ENCODE results near the gene FATE1.
"Not testable (repeated sequence)": the region's sequence is repeated elsewhere in the genome, so short reads cannot be mapped to it uniquely, and the experiment has no call there.

Gene FATE1, protein sequence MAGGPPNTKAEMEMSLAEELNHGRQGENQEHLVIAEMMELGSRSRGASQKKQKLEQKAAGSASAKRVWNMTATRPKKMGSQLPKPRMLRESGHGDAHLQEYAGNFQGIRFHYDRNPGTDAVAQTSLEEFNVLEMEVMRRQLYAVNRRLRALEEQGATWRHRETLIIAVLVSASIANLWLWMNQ

DNA sequence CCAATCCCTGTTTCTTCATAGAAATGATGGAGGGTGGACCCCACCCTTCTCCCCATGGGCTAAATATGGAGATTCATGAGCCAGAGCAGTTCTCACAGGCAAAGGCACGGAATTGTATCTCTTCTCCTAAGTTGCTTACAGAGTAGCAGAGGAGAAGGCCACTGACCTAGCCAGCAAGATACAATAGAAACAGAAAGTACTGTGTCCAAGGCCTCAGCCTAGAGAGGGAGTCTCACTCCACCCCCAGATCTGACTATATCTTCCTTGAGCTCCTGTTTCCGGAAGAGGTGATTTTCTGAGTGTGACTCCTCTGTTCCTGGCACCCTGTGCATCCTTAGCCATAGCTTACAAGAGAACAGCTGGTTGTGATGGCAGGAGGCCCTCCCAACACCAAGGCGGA lies at the start of gene FATE1:
Gene FATE1, plus strand, starts transcription at position 284 of the 400 bp plus-strand sequence. Its CDS starts 85 bp downstream, at position 369.
- no peak for DNase-seq

DNA sequence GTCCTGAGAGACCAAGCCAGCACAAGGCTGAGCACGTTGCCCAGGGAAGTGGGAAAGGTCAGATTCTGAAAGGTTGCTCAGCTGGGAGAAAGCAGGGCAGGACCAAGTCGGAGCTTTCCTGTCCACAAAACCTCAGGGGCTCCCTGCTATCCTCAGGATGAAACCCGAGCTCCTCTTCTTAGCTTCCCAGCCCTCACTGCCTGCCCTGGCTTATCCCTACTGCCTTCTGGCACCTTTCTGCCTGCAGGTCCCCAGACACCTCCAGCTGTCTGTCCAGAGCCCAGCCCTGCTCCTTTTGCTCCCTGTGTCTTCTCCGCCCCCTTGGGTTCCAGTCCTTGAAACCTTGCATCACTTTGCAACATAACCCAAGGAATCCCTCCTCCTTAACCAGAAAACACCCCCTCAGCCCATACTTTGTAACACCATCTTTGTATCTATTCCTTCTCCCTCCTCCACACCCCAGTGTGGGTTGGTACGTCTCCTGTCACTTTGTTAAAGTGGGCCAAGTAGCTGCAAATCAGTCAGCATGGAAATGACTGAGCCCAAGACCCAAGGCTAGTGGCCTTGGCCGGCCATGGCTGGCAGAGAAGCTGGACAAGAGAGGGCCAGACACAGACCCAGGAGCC lies 40.6 kb upstream of the FATE1 start:
- DNase-seq: no peak

DNA sequence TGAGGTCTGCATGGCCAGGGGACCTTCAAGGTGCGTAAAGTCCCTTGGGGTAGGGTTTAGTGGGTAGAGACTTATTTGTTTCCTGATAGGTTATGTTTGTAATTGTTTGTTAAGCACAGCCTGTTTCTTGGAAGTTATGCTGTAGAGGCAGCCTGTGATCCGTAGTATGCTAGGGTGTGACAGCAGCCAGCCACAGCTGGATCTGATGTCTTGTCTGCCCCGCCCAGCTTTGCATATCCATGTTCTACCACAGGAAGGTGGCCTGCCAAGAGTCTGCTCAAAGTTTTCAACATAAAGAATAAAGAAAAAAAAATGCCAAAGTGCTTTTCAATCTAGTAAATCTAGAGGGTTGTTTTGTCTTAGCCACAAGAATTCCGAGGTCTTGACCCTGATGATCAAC lies 39.6 kb upstream of the FATE1 start:
- no peak for DNase-seq

DNA sequence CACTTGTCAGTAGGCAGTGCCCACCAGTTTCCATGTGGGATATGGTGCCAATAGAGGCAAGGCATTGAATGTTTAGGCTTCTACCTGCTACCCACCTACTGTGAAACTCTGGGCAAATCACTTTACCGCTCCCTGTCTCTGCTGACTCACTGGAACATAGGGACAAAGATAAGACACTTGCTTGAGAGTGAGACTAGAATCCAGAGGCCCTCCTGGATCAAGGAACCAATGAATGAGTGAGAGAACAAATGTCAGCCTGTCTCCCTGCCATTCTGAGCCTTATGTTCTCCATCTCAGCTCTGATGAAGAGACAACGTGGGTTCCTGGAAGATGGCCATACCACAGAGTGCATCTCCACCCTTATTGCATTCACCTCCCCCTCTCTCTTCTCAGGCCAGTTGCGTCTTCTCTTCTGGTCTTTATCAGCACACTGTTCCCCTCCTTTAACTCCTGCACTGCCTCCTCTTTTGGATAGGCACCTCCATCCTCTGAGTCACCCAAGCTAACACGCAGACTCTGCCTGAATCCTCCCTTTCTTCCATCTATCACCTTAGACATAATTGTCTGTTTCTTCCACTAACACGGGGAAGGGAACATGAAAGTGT lies 35.9 kb upstream of the FATE1 start:
- no peak for DNase-seq

DNA sequence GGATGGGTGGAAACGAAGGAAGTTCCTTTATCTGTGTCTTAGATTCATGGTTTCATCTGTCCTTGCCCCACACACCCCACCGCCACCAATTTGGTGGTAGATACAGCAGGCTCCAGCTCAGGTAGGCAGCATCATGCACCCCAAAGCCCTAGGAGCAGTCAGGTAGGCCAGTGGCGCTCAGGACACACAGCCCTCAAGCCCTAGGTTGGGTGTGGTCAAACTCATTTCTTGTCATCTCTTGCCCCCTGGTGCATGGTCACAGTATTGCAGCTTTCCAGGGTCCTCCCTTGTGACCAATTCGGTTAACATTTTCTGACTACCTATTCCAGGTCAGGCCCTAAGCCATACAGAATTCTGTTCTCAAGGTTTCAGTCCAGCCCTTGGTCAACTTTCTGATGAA lies 35.0 kb upstream of the FATE1 start:
- DNase-seq: no peak

DNA sequence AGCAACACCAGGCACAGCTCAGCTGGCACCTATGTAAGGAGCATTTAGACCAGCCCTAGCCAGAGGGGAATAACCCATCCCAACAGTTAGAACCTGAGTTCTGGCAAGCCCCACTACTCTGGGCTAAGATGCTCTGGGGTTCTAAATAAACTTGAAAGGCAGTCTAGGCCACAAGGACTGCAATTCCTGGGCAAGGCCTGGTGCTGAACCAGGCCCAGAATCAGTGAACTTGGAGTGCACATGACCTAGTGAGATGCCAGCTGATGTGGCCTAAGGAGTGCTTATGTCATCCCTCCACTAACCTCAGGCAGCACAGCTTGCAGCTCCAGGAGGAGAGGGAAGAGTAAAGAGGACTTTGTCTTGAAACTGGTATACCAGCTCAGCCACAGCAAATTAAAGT lies 28.2 kb upstream of the FATE1 start:
- DNase-seq: no peak

DNA sequence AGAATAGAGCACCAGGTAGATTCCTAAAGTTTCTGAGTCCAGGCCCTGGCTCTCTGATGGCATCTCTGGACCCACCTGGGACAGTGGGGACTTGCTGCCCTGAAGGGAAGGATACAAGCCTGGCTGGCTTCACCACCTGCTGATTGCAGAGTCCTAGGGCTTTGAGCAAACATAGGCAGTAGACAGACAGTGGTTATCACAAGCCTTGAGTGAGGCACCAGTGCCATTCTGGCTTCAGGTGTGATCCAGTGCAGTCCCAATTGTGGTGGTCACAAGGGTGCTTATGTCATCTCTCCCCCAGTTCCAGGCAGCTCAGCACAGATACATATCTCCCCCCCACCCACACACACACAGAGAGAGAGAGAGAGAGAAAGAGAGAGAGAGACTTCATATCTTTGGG lies 27.1 kb upstream of the FATE1 start:
- DNase-seq: no peak

DNA sequence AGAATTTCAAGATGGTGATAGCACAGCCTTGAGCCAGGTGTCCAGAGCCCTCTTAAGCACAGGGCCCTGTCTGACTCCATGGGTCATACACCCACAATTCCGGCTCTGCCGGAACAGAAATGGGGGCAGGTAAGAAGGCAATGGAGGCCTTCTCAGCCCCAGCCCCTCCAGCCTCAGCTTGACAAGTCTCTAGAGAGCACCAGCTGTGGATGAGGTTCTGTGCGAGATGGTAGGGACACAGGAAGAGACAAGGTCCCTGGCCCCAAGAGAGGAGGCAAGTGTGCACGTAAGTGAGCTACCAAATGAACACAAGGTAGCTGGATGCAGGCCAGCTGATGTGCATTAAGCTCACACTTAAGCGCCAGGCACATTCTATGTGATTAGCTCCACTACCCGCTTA lies 23.0 kb upstream of the FATE1 start:
- no peak for DNase-seq

DNA sequence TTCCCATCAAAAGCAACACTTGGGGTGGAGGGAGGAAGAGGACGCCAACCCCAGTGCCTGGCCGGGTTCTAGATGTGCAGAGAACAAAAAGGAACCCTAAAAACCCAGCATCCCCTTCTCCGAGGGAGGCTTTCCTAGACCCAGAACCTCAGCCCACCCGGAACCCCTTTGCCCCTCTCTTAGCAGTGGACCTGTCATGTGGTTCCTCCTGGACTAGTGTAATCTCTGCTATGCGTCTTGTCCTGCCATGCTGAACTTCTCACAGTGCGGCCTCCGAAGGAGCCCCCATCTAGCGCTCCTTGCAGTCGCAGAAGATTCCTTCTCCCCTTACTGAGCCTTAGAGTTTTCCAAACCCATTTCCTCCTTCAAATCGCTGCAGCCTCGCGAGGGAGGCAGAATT lies 21.7 kb upstream of the FATE1 start:
- no peak for DNase-seq

DNA sequence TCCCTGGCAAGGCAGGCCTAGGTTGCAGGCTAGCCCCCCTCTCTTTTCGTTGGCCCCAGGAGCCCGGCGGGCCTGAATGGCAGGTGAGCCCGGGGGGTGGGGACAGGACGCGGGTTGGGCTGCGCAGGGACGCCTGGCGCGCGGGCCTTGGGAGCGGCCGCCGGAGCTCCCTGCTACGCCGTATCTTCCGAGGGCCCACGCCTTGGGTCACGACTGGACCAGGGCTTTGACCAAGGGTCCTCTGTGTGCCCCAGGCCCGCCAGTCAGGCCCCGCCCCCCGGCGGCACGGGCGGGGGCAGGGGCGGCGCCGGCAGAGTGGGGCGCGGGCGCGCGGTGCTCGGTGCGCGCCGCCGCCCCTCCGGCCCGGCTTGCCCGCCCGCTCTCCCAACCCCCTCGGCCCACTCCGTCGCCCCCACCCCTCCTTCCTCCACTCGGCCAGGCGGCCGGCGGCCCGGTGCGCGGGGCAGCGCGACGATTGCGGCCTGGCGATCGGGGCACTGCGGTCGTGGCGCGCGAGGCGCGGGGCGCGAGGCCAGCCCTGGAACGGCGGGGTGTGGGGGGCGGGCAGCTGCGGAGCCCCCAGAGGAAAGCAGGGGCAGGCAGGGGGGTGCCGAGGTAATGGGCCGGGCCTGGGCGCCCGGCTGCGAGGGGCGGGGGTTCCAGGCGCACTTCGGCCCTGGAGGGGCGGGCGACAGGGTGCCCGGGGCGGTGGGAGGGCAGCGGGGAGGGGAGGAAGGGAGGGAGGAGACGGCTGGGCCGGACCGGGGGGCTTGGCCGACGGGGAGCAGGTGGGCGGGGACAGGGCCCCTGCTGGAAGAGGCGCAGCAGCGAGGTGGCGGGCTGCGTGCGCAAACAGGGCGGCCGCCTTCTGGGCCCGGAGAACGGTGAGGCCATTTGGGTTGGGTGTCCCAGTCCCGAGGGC lies 20.9 kb upstream of the FATE1 start, which contains the start of gene PRRG3:
Gene PRRG3, plus strand, starts transcription at position 798 of the 922 bp plus-strand sequence. CDS start 3,357 bp downstream, outside the sequence.
- no peak for DNase-seq

DNA sequence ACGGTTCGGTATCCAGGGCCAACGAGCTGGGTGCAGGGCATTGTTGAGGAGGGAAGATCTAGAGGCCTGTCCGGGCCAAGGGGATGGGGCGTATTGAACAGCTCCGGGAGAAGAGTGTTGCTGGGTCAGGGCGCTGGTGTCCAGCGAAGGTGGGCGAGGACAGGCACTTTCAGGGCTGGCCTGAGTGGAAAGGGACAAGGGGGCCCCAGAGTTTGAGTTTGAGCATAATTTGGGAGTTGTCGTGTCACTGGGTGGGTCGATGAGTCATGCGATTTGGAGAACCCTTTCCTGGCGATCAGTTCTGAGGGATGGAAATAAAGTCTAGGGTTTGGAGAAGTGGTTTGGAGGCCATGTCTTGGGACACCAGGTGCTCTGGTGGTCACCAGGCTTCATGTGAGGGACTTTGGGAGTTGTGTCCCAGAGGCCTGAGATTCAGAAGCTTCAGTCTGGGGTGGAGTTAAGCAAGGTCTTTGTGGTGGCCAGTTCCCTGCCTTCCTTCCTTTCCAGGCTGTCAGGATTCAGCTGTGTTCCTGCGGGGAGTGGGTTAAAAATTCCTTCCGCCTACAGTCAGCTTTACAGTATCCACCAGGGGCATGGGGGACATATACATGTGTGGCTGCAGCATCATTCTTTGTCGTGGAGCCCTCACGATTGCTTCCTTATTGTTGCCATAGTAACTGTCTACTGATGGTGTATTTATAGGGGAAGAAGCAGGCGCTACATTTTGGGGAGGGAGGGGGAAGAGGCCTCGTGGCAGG lies 20.1 kb upstream of the FATE1 start:
- no peak for DNase-seq

DNA sequence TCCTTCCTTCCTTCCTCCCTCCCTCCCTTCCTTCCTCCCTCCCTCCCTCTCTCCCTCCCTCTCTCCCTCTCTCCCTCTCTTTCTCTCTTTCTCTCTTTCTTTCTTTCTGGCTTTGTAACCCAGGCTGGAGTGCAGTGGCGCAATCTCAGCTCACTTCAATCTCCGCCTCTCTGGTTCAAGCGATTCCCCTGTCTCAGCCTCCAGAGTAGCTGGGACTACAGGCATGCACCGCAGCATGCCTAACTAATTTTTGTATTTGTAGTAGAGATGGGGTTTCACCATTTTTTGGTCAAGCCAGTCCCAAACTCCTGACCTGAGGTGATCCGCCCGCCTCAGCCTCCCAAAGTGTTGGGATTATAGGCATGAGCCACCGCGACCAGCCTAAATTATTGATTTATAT lies 18.8 kb upstream of the FATE1 start:
- DNase-seq: not testable (repeated sequence)

DNA sequence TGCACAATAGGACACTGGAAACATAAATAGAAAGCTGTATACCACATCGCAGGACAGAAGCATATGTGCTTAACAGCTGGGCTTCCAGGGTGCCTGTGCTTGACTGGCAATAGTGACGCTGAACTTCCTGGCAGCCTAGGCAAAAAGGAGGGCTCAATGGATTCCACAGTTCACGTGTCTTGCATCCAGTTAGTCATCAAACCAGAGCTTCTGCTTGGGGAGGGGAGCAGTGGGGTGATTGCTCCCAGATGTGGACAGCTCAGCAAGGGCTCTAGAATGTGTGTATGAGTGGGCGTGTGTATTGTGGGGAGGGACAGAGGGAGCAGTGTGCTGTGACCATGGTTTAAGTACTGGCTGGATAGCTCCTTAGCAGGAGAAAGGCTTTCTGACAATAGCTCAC lies 18.3 kb upstream of the FATE1 start:
- no peak for DNase-seq

DNA sequence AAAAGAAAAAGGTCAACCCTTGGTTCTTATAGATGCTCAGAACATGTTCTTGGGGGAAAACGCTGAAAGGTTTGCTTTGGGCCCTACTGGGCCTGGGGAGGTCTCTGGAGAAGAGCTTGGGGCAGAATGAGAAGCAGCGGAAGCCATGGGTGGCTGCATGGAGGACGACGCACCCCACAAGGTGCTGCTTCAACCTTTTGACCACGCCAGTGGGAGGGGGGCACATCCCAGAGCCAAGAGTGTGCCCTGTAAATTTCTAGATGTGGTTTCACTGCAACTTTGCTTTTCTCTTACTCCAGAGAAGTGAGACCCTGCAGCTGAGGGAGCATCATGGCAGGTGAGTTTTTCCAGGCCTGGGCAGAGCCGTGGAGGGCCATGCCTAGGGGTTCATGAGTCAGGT lies 17.4 kb upstream of the FATE1 start:
- no peak for DNase-seq

DNA sequence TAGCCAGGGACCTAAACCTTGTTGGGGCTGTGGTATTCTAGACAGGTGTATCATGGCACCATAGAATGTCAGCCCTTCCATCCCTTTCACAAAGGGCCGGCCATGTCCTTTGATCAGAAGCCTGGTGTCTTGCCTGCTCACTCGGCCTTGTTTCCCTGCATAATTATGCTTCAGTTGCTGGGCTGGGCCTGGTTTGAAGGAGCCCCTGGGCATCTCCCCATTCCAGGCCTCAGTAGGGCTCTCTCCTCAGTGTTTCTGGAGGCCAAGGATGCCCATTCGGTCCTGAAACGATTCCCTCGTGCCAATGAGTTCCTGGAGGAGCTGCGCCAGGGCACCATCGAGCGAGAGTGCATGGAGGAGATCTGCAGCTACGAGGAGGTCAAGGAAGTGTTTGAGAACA lies 16.1 kb upstream of the FATE1 start:
- DNase-seq: no peak

DNA sequence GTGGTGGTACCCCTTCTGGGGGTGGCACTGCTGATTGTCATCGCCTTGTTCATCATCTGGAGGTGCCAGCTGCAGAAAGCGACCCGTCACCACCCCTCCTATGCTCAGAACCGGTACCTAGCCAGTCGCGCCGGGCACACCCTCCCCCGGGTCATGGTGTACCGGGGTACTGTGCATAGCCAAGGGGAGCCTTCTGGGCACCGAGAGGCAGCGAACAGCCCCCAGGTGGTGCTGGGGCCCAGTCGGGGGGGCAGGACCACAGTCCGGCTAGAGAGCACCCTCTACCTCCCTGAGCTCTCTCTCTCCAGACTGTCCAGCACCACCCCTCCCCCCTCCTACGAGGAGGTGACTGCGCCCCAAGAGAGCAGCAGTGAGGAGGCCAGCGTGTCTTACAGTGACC lies 15.3 kb upstream of the FATE1 start:
- DNase-seq: no peak

DNA sequence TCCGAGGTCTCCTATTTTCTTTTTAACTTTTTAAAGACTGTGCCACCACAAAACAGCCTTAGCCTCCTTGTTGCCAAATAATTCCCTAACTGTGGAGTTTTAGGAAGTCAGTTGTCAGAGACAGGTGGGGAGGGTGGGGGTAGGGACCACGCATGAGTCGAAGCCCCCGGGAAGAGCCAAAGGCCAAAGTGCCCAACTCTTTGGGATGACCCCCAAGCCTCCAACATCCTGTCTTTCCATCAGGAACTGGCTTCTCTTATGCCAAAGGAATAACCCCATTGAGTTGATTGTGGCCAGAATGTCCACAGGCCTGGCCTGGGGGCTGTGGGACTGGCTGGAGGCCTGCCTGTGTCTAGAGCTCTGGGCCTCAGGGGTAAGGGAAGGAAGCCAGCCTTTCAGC lies 14.8 kb upstream of the FATE1 start:
- DNase-seq: no peak

DNA sequence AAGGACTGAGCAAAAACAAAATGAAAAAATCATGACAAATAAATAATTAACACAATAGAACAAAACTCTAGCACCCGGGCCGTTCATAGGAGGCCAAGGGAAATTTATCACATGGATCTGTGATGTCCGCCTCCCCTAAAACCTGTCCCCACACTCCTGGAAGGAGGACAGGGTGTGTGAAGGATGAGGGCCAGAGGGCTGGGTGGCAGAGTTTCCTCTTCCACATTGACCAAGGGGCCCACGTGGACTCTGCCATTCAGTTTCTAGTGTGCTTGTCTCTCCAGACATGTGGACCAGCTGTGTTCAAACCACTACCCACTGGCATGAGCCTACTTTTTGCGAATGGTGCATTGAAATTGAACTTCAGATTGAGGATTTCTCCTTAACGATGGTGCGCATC lies 14.3 kb upstream of the FATE1 start:
- no peak for DNase-seq

DNA sequence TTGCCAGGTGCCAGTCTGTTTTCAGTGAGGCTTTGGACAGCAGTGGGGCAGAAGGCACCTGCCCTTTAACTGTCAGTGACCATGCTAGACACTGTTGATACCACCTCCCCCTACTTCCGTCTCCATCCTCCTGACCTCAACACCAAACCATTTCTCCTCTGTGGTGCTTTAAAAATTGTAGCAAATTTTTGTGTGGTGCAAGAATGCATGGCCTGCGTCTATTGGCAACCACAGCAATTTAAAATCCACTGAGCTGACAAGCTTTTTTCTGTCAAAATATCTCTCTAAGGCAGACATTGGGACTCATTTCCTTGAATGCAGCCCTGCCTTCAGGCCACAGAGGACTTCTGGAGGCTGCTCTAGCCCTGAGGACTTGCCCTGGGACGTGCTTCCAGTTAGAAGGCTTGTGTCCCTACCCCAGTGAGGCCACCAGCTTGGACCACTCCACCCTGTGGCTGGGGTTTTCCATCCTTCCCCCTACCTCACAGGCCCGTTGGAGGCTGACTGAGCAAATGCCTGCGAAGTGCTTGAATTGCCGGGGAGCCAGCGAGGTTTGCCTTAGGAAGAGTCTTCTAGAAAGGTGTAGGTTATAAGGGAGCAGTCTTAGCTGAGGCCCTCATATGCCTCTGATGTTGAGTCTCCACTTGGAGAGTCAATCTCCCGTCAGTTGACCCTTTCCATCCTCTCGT lies 13.7 kb upstream of the FATE1 start:
- no peak for DNase-seq

DNA sequence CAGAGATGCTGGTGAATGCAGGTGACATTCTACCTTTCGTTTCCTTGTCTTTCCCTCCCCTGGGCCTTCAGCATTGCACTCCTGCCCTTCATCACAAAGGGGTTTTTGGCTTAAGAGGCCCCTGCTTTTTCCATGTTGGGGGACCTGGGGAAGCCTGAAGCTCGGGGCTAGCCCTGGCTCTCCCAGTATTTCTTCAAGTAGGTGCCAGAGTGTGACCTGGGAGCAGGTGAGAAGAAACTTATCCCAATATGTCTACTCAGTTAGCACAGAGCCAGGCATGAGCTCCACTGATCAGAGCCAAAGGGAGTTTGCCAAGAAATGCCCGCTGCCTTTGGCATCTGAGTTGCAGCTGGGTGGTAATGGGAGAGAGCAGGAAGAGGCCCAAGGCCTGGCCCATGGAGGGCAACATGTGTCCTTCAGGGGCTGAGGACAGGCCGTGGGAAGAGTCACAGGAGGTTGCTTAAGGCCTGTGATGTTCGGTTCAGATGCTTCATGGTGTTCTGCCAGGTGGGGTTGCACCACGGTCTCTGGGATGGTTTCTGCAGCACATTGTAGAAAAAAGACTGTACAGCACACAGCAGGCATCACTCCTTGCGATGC lies 13.0 kb upstream of the FATE1 start:
- no peak for DNase-seq

DNA sequence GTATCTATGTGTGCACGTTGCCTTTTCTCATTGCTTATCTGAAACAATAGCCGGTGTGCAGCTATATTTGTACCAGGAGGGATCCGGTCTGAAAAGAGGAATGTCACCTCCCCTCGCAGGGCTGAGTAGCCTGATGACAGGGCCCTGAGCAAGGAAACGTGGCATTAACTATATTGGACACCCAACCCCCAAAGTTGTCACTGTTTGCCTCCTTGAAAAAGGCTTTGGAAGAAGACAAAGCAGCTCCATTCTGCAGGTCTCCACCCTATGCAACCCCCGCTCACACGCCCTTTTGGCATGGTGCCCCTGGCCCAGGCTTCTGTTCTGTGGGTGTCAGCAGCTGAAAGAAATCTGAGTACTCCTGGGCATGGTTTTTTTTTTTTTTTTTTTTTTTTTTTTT lies 12.3 kb upstream of the FATE1 start:
- DNase-seq: no peak

Measured in NCI-H1436 treated with DMSO at 0.1 percent for 48 hours (cell line).